Liver (tissue), 9 donors: ENCODE data around the gene KATNB1. TPM values are rescaled to one million over a fixed set of nuclear protein-coding genes. Genes with fewer than 3 reads are reported as not detected.

ENCODE experiments used
- DNase-seq: peaks from one replicate; pipeline ENCODE4 v3.0.0-alpha.2; 2017; ENCODE audit warnings: low spot score
- H3K27ac ChIP-seq, 2 donors: one replicate each; pipeline ENCODE4 v1.7.0; 2013; ENCODE audit warnings: inconsistent platforms in 2 of 2, low read length in 2 of 2, control low read depth in 1 of 2, low read depth in 1 of 2, mild to moderate bottlenecking in 1 of 2
- H3K27me3 ChIP-seq, 4 donors: one replicate each; pipeline versions ENCODE4 v1.6.1 to v1.7.0; 2013; ENCODE audit warnings: low read length in 3 of 4, inconsistent platforms in 1 of 4, mild to moderate bottlenecking in 1 of 4, moderate library complexity in 1 of 4; ENCODE audit not compliant: control insufficient read depth in 4 of 4, insufficient read depth in 4 of 4
- H3K36me3 ChIP-seq, 4 donors: one replicate each; pipeline versions ENCODE4 v1.6.1 to v1.7.0; 2013; ENCODE audit warnings: low read length in 3 of 4, mild to moderate bottlenecking in 3 of 4, low read depth in 1 of 4, moderate library complexity in 1 of 4; ENCODE audit not compliant: control insufficient read depth in 4 of 4, insufficient read depth in 3 of 4
- H3K4me1 ChIP-seq, 4 donors: one replicate each; pipeline versions ENCODE4 v1.6.1 to v1.7.0; 2013; ENCODE audit warnings: low read length in 3 of 4, mild to moderate bottlenecking in 3 of 4, moderate library complexity in 1 of 4; ENCODE audit not compliant: control insufficient read depth in 4 of 4, insufficient read depth in 4 of 4
- H3K4me3 ChIP-seq, 3 donors: one replicate each; pipeline versions ENCODE4 v1.6.1 to v1.7.0; 2013; ENCODE audit warnings: low read length in 3 of 3, control low read depth in 1 of 3, low read depth in 1 of 3, mild to moderate bottlenecking in 1 of 3
- H3K9ac ChIP-seq, 2 donors: one replicate each; pipeline ENCODE4 v1.7.0; 2013; ENCODE audit warnings: low read length in 2 of 2, mild to moderate bottlenecking in 2 of 2, moderate library complexity in 2 of 2, control low read depth in 1 of 2, low read depth in 1 of 2
- H3K9me3 ChIP-seq, 4 donors: one replicate each; pipeline versions ENCODE4 v1.6.1 to v1.7.0; 2013; ENCODE audit warnings: low read length in 3 of 4; ENCODE audit not compliant: control insufficient read depth in 4 of 4
- ATF3 ChIP-seq: IDR thresholded peaks from 2 replicates; pipeline ENCODE4 v1.6.1; 2016; ENCODE audit warnings: antibody characterized with exemption
- CTCF ChIP-seq: fragments of 150-350 bp; IDR thresholded peaks from 2 replicates; pipeline ENCODE4 v1.5.1; 2017; ENCODE audit warnings: improper control_type of control experiment, low read depth, low read length; ENCODE audit not compliant: missing input control
- EGR1 ChIP-seq, 2 donors: IDR thresholded peaks; 2 replicates each; pipeline ENCODE4 v1.6.1; 2016 to 2018; ENCODE audit warnings: antibody characterized with exemption in 2 of 2, low read depth in 2 of 2
- FOXA1 ChIP-seq: IDR thresholded peaks from 2 replicates; pipeline ENCODE4 v1.6.1; 2016; ENCODE audit warnings: antibody characterized with exemption
- FOXA2 ChIP-seq: IDR thresholded peaks from 2 replicates; pipeline ENCODE4 v1.6.1; 2016; ENCODE audit warnings: antibody characterized with exemption
- GABPA ChIP-seq, 2 donors: IDR thresholded peaks in 1 of 2; conservative IDR thresholded peaks in 1 of 2; 2 replicates each; pipeline ENCODE4 v1.6.1; 2016; ENCODE audit warnings: antibody characterized with exemption in 2 of 2, mild to moderate bottlenecking in 1 of 2, moderate library complexity in 1 of 2
- HNF4A ChIP-seq, 2 donors: conservative IDR thresholded peaks; 2 replicates each; pipeline ENCODE4 v1.6.1; 2016; ENCODE audit warnings: antibody characterized with exemption in 2 of 2, mild to moderate bottlenecking in 2 of 2
- HNF4G ChIP-seq: IDR thresholded peaks from 2 replicates; pipeline ENCODE4 v1.6.1; 2016; ENCODE audit warnings: antibody characterized with exemption
- JUND ChIP-seq, 2 donors: IDR thresholded peaks; 2 replicates each; pipeline ENCODE4 v1.6.1; 2016; ENCODE audit warnings: antibody characterized with exemption in 2 of 2
- NR2F2 ChIP-seq: IDR thresholded peaks from 2 replicates; pipeline ENCODE4 v1.6.1; 2016; ENCODE audit warnings: antibody characterized with exemption
- RAD21 ChIP-seq, 2 donors: IDR thresholded peaks; 2 replicates each; pipeline ENCODE4 v1.6.1; 2016; ENCODE audit warnings: antibody characterized with exemption in 2 of 2, mild to moderate bottlenecking in 2 of 2
- RXRA ChIP-seq, 2 donors: IDR thresholded peaks; 2 replicates each; pipeline ENCODE4 v1.6.1; 2017 to 2018; ENCODE audit warnings: antibody characterized with exemption in 2 of 2, mild to moderate bottlenecking in 1 of 2
- YY1 ChIP-seq: IDR thresholded peaks from 2 replicates; pipeline ENCODE4 v1.6.1; 2016; ENCODE audit warnings: antibody characterized with exemption, mild to moderate bottlenecking
- ZBTB33 ChIP-seq: IDR thresholded peaks from 2 replicates; pipeline ENCODE4 v1.6.1; 2016; ENCODE audit warnings: antibody characterized with exemption
- WGBS: extraction: QIAGEN DNeasy Blood & Tissue Kit; methylation state at CpG from one replicate; pipeline ENCODE4 v1.1.7; 2013; 5-methylcytosine and 5-hydroxymethylcytosine counted together
- polyA plus RNA-seq, 2 donors: library from polyadenylated mRNA; stranded (reverse) in 1 of 2; unstranded in 1 of 2; fragments of 200-250 nt in 1 of 2; fragments of >200 nt in 1 of 2; fragmentation: Nextera tagmentation in 1 of 2; extraction: Ambion mirVana in 1 of 2; gene quantifications; one replicate each; pipeline versions ENCODE4 v1.2.1 to v1.2.3, GENCODE V29; 2013 to 2015
- total RNA-seq, 2 donors: library from RNA; depleted of rRNA; stranded (reverse); fragments of >200 nt; gene quantifications; one replicate each; pipeline ENCODE4 v1.2.3, GENCODE V29; 2014
- donor health status: healthy.
- donor health status: healthy.
- donor health status: healthy.
- donor health status: healthy.
- donor health status: healthy.

Gene KATNB1
- total and polyA plus RNA-seq, 4 donors: 4.5 to 16.4 (median 7.5) TPM

- Histone ChIP-seq H3K9ac (peak overlapping the region; percentile 19 to 35), H3K4me3 (peak overlapping the region; percentile 7 to 59 (median 52)), H3K27ac (peak overlapping the region; percentile 93 to 96), H3K4me1 (peaks cover 29 to 75% (median 65%) of the 10 kb centered on the region in 4 donors), H3K36me3 (peaks cover 0 to 11% (median 8%) of the 10 kb centered on the region in 4 donors), H3K9me3 (no peaks in the 10 kb centered on the region), H3K27me3 (no peaks in the 10 kb centered on the region)
- DNase-seq: no peak
- WGBS: 40% methylated on average over 16 of the region's 16 CpGs
- TF ChIP-seq CTCF (no peak), GABPA (IDR thresholded peaks at IDR 0.05 in 1 of 2, conservative IDR thresholded peaks at IDR 0.05 in 1 of 2) (no peak), NR2F2 (no peak), ATF3 (no peak), ZBTB33 (no peak), FOXA2 (no peak), HNF4A (conservative IDR thresholded peaks at IDR 0.05) (no peak), YY1 (no peak), EGR1 (IDR thresholded peaks at IDR 0.05; ENCODE audit: low read depth in 2 of 2) (no peak), RXRA (IDR thresholded peaks at IDR 0.05) (no peak), FOXA1 (no peak), HNF4G (no peak), RAD21 (IDR thresholded peaks at IDR 0.05) (no peak)
Observed at GRCh38 chr16:57798267-57798810, 62.8 kb downstream of the KATNB1 start.

GRCh38 chr16:57798953-57799599, 63.5 kb downstream of the KATNB1 start:
- TF ChIP-seq CTCF (no peak), JUND (IDR thresholded peaks at IDR 0.05) (no peak), FOXA2 (peak; percentile 19)

More at GRCh38 chr16:57798953-57799599, 63.5 kb downstream of the KATNB1 start:
- 52% methylated on average over 6 of the region's 6 CpGs for WGBS
- H3K4me1 ChIP-seq: peaks cover 29 to 80% (median 68%) of the 10 kb centered on the region in 4 donors
- no peaks in the 10 kb centered on the region for H3K9me3 ChIP-seq
- no peaks in the 10 kb centered on the region for H3K27me3 ChIP-seq
- H3K9ac ChIP-seq: peak overlapping the region in 1 of 2 donors; percentile 2
- peaks cover 0 to 8% (median 5%) of the 10 kb centered on the region in 4 donors for H3K36me3 ChIP-seq
- H3K27ac ChIP-seq: peak overlapping the region; percentile 93 to 96
- DNase-seq: no peak
- peak overlapping the region in 1 of 3 donors; percentile 59 for H3K4me3 ChIP-seq
